Measurements from ENCODE around the gene NPHP4.
"Not testable (repeated sequence)": the region's sequence is repeated elsewhere in the genome, so short reads cannot be mapped to it uniquely, and the experiment has no call there.

Gene NPHP4

DNA sequence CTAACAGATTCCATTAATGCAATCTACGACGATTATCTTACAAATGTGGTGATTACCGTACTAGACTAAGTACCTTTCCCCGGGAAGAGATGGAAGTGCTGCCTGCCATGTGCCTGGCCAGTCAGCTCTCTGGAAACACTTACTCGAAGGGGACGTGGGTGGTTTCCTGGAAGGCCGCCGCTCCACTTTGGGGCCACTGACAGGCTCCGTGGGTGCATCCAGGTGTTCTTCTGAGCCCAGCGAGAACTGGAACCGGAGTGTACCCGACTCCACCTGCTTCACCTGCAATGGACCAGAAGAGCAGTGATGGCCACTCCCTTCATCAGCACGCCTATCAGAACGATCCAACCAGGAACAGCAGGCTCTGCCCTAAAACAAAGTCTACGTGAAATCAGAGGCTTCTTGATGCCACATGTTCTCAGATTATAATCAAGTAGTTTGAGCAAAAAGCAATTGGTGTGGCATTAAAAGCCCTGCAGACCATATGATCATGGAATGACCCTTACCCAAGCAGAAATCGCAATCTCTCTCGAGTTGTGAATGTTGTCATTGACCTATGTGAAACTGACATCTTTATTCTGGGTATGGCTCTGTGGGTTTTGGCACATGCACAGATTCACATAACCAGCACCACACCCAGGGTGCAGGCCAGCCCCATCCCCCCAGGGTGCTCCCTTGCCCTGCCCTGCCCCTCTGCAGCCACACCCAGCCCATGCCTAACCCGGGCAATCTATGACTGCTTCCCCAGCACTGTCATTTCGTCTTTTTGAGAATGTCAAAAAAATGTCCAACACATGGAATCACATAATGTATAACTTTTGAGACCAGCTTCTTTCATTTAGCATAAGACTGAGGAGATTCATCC is 64.5 kb downstream of the NPHP4 start:
- DNase-seq, result no peak

DNA sequence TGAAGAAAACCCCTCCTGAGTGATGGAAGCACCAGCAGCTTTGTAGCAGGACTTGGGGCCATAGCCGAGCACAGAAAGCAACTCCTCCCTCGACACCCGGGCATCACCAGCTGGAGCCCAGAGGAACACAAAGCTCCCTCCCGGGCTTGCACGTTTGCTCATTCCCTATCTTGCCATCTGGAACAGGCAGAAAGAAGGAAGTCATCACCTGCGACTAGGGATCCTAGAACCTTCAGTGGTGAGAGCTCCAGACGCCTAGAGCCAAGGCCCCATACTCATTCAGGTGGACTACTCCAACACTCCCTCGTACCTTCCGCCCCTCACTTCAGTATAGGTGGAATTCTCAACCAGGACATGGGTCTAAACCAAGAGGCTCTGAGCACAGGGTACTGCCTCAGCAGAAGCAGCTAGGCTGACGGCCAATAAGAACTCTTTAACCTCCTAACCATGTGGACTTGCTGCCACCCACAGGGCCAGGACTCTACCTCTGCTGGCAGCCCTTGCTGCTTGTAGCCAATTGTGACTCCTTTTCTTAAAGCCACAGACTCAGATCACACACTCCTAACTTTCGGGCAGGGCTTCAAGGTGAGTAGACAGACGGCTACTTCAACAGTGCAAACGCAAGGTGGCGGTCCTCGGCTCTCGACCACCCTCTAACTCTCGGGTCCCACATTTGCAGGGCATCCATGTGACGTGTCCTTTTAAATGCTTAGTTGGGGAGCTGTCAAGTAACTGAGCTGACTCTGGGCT is 65.4 kb downstream of the NPHP4 start:
- no peak for DNase-seq

DNA sequence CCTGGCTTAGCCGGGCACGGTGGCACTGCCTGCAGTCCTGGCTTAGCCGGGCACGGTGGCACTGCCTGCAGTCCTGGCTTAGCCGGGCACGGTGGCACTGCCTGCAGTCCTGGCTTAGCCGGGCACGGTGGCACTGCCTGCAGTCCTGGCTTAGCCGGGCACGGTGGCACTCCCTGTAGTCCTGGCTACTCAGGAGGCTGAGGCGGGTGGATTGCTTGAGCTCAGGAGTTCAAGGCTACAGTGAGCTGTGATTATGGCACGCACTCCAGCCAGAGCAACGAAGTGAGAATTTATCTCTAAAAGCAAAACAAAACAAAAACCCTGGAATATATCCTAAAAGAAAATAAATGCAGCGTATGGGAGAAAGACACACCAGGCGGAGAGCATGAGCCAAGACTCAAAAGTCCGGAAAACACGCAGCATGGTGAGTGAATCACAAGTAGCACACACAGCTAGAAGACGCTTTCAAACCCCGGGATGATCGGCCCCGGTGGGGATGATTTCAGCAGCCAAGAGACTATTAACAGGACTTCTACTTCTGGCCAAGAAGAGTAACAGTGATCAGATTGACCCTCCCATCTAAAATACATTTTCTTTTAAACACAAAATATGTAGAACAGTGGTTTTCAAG is 69.4 kb downstream of the NPHP4 start:
- DNase-seq, result not testable (repeated sequence)

DNA sequence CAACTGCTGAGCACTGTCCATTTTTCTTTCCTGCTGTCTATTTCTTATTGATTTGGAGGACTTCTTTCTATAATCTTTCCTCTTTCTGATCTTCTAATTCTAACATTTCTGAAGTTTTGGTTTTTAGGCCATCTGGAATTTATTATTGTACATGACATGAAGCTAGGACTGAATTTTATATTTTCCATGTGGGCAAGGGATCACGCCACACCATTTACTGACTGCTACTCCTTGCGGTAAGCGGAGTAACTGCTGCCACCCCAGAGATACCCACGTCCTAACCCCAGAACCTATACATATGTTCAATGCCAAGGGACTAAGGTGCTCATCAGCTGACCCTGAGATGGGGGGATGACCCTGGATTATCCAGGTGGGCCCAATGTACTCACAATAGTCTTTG is 70.6 kb downstream of the NPHP4 start:
- no peak for DNase-seq

DNA sequence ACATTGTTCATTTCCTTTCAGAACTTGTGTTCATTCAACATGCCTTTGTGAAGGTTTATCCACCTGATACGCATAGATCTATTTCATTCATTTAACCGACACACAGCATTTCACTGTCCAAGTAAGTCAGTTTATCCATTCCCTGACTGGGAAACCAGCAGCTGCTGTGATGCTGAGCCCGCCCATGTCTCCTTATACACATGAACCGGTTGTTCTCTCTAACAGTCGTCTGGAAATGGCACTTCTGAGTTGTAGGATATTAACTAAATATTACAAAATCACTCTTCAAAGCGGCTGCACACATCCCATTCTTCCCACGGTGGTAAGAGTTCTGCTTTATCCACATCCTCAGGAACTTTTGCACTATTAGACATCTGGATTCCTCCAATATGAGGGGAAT is 71.1 kb downstream of the NPHP4 start:
- no peak for DNase-seq

DNA sequence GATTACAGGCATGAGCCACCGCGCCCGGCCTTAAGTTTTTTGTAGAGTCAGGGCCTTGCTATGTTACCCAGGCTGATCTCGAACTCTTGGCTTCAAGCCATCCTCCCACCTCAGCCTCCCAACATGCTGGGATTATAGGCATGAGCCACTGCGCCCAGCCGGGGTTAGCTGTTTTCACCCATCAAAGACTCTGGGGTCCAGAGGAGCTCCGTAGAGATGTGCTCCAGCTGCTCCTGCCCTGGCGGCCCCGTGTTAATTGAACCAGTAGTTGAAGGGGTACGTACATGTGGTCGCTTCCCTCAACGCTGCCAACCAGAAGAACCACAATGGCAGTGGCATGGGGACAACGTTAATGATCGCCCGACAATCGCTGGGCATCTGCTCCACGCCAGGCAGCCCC is 72.0 kb downstream of the NPHP4 start:
- no peak for DNase-seq

DNA sequence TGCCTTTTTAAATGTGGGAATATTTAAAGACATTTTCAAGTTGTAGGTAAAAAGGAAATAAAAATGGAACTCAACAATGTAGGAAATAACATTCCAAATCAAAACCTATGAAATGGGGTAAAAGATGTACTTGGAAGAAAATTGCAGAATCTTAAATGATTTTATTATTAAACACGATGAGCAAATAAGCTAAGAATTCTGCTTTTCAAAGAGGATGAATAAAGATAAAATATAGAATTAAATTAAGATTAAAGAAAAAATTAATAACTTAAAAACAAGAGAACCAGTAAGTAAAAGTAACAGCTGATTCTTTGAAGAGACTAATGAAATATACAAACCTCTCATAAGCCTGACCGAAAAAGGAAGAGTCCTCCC is 74.0 kb downstream of the NPHP4 start:
- DNase-seq, result no peak

DNA sequence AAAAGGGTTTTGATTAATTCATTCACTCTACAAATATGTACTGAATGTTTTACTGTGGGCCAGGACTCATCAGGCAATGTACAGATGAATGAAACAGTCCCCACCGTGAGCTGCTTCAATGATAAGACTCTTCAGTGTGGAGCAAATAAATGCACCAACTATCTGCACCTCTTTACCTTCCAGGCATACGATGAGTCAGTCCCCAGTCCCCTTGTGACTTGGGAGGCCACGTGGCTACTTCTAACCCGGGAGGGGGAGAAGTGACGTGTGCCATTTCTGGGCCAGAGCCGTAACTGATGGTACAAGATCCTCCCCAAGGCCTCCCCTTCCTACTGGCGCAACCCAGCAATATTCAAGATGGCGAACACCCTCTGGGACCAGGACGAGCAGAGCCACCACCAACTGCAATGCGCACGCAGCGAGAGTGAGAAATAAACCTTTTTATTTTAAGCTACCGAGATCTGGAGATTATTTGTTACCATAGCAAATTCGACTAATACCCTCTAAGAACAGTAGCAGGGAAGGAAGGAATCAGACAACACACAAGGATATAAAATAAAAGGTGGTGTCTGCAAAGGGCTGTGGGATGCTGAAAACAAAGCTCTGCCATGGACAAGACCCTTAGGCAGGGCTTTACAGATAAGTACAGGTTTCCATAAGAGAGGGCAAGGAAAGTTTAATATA is 74.5 kb downstream of the NPHP4 start:
- DNase-seq, result no peak

DNA sequence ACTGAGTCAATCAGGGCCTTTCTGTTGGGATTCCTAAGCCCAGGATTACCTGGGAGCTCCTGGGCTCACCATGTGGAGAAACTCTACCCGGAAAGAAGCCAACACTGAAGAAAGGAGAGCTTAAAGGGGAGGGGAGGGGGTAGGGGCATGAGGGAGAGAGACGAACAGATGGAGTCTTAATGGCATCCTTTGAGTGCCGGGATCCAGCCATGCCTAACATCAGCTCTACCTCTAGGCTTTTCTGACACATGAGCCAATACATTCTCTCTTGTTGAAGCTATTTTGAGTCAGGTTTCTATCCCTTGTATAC is 75.0 kb downstream of the NPHP4 start:
- DNase-seq, result no peak

DNA sequence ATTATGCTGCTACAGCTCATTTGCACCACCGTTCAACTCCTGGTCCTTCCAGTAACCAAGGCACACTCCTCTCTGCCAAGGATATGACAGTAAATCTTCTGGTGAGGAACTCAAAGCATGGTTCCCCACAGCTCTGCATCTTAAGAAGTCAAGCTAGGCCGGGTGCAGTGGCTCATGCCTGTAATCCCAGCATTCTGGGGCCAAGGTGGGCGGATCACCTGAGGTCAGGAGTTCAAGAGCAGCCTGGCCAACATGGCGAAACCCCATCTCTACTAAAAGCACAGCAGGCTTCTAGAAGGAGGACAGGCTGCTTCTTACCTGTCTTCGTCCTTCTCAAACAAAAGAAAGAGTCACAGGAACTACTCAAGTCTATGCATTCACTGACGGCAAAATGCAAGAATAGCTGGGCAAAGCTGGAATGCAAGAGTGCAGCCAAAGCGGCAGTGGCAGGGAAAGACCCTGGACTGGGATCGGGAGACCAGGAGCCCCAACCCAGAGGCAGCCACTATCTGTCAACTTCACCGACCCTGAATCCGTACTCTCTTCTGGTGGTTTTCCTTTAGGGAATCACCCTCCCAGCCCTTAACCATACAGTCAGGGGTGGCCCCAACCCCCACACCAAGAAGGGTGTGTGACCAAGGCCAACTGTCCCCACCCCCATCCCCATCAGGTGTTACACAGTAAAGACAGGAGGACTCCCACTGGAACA is 75.5 kb downstream of the NPHP4 start:
- no peak for DNase-seq

DNA sequence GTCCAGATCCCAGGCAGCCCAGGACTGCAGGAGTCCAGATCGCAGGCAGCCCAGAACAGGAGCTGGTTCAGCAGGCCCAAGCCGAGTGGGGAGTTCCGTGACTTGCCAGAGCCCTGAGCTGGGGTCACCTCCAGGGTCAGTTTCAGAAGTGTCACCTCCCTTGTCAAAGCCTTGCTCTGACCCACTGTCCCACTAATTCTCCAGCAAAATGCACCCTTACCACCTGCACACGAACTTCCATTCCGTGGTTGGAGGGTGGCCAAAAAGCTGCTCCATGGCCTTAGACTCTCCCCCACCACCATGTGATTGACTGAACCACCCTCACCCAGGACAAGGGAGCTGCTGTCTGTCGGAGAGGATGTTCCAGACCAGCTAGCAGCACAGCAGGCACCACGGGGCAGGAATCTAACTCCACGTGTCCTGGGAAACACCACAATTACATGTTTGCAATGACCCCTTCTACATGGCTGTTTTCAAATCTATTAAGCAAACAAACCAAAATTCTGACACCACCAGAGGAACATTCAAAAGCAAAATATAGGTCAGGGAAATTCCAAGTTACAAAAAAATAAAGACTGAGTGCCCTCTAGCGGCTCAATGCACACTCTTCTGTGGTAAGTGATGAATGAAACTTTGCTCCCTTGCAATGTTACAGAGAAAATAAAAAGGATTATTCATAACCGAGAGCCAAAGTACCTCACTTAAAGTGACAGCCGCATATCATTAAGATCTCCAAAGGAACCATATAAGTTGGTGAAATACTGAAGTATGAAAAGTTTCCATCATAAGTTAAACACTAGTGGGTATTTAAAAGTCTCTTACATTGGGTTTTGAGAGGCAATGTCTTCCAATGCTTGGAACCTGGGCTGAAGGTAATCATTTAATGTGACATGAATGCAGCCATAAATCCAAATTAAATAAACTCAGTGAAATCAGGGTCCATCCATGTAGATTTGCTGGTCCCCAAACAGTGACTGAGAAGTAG is 76.3 kb downstream of the NPHP4 start:
- DNase-seq, result peak in 1 of 2 donors; percentile 46

DNA sequence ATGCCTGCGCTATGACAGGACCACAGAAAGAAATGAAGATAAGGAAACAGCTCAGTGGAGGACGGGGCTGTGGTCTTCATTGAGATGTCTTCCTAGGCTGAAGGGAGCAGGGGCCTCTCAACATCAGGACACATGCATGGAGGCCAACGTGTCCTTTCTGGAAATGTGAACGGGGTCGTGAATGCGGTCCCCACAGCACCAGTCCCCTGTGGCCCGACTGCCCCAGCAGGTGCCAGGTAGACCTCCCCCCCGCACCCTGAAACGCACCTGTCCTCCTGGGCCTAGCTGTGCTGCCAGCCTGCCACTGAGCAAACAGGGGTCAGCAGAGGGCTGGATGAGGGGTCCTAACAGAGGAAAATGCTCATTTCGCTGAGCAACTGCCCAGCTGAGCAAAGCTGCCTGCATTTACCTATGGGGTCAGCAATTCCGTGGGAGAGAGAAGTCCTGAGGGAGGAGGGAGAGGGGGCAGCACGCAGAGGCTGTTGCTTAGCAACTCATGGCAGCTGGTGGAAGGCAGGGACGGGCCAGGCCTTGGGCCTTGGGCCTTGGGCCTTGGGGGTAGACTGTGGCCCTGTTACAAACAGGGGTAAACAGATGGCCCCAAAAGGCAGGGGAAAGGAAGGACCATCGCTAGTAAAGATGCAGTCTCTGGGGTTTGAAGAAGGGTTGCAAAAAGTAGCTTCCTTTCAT is 77.4 kb downstream of the NPHP4 start:
- DNase-seq, result no peak

DNA sequence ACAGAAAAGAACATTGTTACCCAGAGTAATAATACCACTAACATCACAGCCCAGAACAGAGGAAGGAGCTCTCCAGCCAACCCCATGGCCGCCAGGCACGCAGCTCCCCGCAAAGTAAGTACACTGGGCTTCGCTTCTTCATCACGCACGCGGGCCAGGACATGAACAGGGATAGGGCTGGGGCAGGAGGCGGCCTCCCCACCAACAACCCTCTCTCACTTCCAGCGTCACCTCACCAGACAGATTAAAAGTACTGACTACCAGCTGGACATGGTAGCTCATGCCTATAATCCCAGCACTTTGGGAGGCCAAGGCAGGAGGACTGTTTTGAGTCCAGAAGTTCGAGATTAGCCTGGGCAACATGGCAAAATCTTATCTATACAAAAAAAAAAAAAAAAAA is 78.3 kb downstream of the NPHP4 start:
- no peak for DNase-seq

DNA sequence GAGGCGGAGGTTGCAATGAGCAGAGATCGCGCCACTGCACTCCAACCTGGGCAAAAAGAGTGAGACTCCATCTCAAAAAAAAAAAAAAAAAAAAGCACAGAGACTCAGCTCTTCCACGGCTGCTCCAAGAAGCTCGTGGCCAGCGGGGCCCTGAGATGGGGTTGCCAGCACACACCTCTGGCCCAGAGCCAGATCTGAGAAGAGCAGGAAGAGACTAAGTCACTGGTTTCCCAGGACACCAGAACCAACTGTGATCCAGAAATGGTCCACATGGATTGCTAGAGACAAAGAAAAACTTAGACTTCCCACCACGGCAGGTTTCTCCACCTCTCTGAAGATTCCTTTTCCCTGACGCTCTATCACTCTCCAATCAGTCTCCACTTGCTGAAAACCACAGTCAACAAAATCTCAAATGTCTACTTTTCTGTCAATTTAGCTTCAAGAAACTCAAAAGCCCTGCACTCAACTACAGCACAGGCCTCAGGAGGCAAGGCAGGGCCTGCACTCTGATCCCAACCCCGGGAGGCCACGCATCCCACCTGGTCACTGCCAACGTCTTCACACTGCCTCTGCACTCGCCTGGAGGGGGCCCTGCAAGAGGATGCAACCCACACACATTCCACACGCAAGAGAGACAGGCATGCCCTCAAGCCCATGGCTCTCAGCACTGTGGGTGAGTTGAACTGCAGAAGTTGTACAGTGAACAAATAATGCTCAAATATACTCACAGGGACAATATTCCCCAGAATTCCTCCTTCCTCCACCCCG is 79.0 kb downstream of the NPHP4 start:
- DNase-seq, result no peak

DNA sequence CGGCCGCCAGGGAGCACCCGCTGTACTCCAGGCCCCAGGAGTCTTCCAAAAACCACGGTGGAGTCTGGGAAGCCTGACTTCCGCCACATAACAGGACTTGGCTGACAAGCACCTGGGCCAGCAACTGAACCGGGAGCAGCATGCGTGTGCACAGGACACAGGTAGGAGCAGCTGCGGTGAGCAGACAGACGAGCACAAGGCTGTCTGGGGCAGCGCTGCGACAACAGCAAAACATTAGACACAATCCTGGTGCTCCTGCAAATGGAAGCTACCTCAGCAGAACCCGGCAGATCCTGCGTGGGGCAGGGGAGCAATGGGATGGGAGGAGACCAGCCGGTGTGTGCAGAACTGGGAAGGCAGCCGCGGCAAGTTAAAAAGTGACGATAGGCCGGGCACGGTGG is 80.4 kb downstream of the NPHP4 start:
- no peak for DNase-seq

DNA sequence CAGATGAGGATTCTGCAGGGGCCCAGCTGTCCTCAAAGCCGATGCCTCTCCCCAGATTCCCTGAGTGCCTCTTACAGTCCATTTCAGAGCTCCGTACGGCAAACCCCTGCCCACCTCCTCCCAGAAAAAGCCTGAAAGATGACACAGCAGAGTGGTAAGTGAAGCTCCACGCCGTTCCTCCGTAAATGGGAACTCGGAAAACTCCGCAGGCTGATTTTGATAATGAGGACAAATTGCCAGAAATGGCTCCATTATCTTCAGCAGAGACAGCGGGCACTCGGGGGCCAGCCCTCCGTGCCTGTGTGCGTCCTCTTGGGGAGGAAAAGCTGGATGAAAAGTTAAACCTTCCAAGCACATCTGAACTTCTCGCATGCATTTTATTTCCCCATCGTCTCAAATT is 81.1 kb downstream of the NPHP4 start:
- DNase-seq, result no peak

DNA sequence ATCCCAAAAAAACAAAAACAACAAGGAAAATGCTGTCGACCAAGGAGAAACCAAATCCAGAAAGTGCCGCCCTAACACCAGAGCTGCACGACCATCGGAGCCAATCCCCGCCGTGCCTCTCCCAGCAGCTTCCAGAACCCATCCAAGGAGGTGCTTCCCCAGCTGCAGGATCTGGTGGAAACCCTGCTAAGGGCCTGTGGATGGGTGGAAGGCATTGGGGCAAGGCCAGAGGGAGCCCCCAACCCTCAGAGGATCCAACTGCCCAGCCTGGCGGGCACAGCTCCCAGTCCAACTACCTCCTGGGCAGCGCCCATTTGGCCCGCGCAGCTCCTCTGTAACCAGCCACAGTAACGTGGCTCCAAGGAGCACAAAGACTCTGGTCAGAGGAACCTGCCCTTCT is 81.6 kb downstream of the NPHP4 start:
- no peak for DNase-seq

DNA sequence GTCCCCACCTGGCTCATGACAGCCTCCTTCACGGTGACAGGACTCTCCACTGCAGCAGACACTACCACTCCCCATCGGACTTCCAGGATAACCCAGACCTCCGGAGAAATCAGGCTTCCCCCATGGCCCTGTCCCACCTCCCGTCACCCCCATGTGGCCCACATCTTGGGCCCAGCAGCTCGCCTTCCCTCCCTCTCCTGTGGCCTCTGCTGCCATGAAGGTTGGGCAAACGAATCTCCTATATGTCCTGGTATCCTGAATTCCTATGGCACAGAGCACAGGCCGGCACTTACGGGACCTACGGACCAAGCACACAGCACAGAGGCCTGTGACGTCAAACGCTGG is 82.0 kb downstream of the NPHP4 start:
- DNase-seq, result no peak

DNA sequence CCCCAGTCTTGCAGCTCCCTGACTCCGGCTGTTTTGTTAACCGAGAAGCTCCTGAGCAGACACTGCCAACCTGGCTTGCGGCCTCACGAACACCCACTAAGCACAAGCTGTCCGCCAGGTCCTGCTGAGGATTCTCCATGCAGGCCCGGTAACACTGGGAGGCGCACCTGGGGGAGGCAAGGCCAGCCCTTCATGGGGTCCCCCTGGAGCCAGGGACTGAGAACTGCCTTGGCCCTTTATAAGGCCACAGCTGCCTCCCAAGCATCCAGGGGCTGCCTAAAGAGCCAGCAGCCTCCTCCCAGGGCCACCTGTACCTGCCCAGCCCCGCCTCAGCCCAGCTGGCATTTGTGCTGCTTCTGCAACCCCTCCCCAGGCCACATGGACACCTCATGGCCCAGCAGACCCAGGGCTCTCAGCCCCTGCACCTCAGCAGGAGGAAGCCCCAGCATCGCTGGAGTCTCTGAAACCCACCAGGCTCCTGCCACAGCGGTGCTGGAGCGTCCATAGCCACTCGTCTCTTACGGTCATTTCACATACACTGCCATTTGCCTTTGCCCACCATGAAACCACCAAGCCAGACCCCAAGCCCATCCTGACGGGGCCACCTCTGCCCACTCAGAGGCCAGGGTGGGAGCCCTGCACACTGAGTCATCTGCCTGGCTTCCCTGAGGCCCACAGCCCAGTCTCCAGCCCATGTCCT is 82.5 kb downstream of the NPHP4 start:
- DNase-seq, result no peak
